Activated CD4-positive, alpha-beta T cell treated with anti-CD3 and anti-CD28 coated beads for 48 hours (primary cell): Measurements from ENCODE around the gene SAMD10.
"Not testable (repeated sequence)": the region's sequence is repeated elsewhere in the genome, so short reads cannot be mapped to it uniquely, and the experiment has no call there.

ENCODE experiments used
- DNase-seq: peaks from one replicate; pipeline ENCODE4 v3.0.0-alpha.2; 2020

SAMD10 gene

DNA sequence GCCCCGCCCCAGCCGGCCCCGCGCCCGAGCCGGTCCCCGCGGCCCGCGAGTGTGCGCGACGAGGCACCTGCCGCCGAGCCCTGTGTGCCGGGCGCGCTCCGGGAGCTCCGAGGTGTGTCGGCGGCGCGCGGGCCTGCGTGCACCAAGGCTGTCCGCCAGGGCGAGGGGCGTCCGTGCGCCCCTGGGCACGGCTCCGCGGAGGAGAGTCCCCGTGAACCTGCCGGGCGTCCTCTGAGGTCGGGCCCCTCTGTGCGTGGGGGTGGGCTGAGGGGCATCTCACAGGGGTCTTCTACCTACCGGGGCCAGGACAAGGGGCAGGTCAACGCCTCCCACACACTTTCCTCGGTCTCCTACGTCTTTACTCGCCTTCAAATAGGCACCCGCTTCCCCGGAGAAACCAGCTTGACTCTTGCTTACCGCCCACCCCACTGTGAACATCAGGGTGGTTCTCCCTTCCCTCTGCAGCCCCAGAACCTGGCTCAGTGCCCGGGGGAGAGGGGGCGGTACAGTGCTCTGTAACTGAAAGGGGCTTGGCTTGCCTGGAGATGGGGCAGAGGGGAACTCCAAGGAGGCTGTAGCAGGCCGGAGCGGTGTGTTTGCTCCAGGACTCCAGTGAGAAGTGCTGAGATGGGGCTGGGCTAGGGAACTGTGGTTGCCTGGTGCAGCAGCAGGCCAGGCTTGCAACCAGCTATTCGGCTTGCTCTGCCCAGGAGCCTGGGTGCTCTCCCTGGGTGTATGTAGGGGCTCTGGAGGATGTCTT, at the start of gene SAMD10:
TSS of gene SAMD10 (minus strand) at position 86 of the 760 bp plus-strand sequence. CDS start 175 bp downstream, outside the sequence.
- peak; percentile 90 for DNase-seq

DNA sequence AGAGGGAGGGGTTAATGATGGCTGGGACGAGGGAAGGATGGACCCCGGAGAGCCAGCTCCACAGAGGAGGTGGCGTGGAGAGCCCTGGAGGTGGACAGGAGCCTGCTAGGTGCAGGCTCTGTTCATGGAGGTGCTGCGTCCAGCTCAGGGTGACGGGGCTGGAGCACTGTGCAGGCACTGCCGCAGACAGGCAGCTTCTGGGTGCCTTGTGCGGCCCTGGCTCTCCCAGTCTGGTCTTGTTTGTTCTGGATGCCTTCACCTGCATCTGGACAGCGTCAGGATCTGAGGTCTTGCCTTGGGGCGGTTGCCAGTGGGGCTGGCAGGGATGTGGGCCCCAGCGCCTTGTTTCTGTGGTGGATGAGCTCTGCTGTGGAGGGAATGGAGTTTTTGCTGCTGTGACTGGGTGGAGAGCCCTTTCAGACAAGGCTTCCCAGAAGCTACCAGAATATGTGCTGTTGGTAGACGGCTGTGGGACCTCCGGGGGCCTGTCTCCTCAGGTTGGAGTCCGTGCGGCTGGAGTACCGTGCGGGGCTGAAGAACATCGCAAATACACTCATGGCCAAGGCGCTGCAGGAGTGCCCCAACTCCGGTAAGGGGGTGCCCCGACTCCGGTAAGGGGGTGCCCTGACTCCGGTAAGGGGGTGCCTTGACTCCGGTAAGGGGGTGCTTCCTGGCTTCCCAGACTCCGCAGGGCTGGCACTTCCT, 48.7 kb upstream of the SAMD10 start:
- no peak for DNase-seq

DNA sequence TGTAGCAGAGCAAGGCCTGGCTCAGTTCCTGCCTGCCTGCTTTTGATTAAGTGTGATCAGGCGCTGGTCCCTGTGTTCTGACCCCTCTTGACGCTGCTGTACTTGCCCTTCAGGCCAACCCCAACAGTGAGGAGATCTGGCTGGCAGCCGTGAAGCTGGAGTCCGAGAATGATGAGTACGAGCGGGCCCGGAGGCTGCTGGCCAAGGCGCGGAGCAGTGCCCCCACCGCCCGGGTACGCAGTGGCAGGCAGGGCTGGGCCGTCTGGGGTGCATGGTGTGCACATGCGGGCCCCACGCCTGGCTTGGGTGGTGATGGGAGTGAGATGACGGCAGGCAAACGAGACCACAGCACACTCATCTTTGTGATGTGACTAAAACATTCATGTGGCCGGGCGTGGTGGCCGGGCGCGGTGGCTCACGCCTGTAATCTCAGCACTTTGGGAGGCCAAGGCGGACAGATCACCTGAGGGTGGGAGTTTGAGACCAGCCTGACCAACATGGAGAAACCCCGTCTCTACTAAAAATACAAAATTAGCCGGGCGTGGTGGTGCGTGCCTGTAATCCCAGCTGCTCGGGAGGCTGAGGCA, 46.5 kb upstream of the SAMD10 start:
- no peak for DNase-seq

DNA sequence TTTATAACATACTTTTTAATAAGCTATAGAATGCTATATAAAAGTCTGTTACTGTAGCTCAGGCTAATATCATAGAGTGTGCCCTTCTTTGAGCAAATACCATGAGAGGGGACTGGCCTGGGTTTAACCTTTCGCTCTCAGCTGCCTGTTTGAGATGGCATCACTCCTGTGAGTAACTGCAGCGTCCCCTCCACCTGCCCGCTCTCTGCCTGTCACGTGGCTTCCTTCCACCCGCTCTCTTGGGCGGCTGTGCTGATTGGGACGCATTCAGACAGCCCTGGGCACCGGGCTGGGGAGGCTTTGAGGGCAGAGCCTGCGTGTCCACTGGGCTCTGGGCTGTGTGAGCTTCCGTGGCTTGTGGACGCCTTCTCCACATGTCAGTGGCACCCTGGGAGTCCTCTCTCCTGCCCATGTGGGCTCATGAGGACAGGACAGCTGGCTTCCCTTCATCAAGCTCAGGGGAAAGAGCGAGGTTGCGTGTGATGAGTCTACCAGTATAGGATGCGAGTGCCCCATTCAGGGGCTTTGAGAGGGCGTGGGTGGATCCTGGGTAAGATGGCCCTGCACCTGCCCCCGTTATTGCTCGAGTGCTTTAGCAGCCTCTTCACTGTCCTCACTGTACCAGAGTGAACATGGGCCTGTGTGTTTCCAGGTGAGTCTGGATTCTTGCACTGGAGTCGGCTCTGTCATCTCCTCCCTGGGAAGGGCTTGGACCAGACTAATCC, 45.8 kb upstream of the SAMD10 start:
- no peak for DNase-seq

DNA sequence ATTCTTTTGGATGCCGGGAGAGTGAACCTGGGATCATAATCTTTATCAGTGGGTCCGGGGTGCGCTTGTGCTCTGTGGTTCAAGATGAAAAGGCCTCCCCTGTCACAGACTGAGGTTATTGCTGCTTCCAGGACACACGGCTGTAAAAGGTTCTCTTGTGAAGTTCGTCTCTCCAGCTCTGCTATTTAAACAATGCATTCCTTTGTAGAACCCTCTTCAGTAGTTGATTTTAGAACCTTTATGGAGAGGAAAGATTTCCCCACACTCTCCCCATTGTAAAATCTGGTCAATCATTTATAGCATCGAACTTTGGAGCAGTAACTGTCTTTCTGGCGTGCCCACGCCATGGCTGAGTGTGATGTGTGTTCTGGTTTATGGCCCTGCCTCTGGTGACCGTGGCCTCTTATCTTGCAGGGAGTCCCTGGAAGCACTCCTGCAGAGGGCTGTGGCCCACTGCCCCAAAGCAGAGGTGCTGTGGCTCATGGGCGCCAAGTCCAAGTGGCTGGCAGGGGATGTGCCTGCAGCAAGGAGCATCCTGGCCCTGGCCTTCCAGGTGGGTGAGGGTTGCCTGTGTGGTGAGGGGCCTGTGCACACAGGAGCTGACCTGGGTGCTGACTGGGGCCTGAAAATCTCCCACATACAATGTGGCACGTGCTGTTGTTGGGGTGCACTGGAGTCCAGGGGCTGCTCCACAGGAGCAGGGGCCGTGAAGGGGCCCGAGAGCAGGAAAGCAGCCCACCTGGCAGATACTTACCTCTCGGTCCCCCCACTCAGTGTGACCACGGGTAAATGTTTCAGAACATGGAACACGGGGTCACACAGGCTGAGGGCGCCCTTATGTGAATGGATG, 44.9 kb upstream of the SAMD10 start:
- no peak for DNase-seq

DNA sequence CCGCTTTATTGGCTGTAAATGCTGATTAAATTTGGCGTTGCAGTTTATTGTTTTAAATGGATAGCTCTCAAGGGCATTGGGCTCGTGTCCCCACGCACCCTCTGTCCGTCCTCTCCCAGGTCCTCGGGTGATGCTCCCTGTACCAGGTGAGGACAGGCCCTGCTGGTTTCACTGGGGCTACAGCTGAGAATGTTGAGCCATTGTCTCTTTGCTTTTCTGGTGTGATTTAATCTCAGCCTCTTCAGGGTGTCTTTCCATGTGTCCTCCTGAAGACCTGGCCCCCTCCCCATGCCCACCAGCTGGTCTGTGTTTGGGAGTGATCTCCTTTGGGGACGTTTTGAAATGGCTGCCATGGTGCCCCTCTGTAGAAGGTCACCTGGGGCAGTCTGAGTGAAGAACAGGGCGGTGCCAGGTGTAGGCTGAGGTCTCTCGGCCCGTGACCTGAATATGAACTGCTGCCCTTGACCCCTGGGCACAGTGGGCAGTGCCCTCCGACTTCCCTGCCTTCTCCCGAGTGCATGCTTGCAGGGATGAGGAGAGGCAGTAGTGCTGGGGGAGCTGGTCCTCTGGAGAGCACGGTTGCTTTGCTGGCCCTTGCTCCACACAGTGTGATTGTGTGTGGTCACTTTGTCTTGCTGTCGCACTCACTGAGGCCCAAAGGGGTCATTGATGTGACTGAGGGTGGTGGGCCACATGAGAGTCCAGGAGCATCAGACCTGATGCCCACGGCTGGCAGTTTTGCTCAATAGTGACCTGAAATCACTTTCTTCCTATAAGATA, 44.1 kb upstream of the SAMD10 start:
- no peak for DNase-seq

DNA sequence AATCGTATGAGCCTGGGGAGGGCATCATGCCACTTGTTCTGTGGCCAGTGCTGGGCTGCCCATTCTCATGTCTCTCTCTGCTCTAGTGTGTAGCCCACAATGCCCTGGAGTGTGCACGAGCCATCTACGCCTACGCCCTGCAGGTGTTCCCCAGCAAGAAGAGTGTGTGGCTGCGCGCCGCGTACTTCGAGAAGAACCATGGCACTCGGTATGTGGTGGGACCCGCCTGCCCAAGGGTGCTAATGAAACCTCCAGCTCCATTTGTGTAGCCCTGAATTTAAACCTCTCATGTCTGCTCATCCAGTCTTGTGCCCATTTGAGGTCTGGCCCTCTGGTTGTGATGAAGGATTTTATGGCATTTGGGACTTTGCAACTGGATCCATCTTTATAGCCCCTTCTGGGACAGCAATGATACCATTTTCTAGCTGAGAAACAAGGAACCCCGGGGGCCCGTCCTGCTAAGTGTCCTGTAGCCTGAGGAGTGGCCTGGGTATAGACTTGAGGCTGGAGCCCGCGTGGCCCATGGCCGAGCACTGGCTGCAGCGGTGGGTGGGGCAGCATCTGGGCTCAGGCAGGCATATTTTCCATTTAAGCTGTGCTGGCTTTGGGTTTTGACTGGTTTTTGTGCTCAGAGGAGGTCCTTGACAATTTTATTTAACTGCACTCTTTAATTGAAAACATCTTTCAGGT, 43.4 kb upstream of the SAMD10 start:
- DNase-seq: no peak

DNA sequence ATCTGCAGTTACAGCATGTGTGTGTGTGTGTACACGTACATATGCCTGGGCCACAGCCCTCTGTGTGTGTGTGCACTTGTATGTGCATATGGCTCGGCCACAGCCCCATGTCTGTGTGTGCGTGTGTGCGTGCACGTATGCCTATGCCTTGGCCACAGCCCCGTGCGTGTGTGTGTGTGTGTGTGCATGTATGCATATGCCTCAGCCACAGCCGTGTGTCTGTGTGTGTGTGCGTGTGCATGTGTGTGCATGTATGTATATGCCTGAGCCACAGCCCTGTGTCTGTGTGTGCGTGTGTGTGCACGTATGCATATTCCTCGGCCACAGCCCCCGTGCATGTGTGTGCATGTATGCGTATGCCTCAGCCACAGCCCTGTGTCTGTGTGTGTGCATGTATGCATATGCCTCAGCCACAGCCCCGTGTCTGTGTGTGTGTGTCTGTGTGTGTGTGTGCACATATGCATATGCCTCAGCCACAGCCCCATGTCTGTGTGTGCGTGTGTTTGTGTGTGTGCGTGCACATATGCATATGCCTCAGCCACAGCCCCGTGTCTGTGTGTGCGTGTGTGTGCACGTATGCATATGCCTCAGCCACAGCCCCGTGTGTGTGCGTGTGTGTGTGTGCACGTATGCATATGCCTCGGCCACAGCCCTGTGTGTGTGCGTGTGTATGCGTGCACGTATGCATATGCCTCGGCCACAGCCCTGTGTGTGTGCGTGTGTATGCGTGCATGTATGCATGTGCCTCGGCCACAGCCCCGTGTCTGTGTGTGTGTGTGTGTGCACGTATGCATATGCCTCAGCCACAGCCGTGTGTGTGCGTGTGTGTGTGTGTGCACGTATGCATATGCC, 41.9 kb upstream of the SAMD10 start:
- no peak for DNase-seq

DNA sequence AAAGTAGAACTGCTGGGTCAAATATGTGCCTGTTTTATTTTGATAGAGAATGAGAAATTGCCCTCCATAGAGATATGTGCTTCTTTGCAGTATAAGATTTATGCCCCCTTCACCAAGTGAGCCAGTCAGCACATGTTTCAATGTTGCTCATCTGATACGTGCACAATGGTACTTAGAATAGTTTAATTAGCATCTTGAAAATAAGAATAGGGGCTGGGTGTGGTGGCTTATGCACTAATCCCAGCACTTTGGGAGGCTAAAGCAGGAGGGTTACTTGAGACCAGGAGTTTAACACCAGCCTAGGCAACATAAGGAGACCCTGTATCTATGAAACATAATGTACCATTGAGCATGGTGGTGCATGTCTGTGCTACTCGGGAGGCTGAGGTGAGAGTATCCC, 36.2 kb upstream of the SAMD10 start:
- DNase-seq: no peak

DNA sequence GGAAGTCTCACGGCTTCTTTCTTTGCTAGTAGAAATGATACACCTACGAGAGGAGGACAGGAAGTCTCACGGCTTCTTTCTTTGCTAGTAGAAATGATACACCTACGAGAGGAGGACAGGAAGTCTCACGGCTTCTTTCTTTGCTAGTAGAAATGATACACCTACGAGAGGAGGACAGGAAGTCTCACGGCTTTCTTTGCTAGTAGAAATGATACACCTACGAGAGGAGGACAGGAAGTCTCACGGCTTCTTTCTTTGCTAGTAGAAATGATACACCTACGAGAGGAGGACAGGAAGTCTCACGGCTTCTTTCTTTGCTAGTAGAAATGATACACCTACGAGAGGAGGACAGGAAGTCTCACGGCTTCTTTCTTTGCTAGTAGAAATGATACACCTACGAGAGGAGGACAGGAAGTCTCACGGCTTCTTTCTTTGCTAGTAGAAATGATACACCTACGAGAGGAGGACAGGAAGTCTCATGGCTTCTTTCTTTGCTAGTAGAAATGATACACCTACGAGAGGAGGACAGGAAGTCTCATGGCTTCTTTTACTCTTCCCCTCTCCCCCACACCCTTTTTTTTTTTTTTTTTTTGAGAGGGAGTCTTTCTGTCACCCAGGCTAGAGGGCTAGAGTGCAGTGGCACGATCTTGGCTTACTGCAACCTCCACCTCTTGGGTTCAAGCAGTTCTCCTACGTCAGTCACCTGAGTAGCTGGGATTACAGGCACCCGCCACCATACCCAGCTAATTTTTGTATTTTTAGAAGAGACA, 33.1 kb upstream of the SAMD10 start:
- DNase-seq: not testable (repeated sequence)

DNA sequence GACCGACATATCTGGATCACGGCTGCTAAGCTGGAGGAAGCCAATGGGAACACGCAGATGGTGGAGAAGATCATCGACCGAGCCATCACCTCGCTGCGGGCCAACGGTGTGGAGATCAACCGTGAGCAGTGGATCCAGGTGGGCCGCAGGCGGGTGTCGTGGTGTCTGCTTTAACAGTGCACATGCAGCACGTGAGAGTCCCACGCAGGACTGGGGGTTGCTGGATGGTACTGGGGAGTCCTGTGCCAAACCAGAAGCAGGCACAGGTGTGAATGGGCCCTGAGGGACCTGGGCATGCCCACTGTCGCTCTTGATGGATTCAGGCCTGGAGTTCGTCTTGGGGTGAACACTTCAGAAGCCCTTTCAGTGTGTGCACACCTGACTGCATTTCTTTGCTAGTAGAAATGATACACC, 31.9 kb upstream of the SAMD10 start:
- no peak for DNase-seq

DNA sequence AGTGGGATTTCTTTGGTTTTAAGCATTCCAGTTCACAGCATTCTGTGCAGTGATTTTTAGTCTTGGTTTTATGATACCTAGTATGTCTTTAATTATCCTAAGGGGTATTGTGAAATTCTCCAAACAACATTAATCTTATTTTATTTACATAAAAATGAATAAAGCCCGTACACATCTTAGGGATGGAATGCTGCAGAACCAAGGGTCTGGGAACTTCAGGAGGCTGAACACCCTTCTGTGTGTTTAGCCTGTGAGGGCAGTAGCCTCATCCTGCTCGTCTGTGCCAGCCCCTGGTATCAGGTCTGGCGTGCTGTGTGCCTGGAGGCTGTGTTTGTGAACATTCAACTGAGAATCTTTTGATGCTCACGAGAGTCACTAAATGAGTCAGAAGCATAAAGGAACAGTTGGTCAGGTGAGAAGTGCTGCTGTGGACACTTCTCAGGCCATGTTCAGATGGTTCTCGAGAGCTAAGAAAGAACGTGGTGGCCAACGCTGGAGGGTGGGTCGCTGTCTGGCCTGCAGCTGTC, 31.3 kb upstream of the SAMD10 start:
- no peak for DNase-seq

DNA sequence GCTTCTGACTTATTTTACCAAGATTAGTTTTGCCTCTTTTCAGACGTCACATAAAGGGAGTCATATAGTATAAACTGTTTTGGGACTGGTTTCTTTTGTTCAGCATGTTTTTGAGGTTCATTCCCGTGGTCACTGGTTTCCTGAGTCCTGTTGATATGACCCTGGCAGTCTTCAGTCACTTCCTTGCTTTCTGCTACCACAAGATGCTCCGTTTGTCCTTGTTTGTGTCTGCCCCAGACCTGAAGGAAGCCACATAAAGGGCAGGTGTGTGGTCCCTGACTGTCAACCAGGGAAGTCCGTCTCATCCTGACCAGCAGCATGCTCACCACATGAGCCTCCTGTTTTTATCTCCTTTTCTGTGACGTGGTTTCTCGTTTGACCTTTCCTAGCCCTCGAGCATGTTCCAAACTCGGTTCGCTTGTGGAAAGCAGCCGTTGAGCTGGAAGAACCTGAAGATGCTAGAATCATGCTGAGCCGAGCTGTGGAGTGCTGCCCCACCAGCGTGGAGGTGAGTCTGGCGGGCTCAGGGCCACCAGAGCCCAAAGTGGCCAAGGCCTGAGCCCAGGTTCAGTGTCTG, 30.5 kb upstream of the SAMD10 start:
- no peak for DNase-seq

DNA sequence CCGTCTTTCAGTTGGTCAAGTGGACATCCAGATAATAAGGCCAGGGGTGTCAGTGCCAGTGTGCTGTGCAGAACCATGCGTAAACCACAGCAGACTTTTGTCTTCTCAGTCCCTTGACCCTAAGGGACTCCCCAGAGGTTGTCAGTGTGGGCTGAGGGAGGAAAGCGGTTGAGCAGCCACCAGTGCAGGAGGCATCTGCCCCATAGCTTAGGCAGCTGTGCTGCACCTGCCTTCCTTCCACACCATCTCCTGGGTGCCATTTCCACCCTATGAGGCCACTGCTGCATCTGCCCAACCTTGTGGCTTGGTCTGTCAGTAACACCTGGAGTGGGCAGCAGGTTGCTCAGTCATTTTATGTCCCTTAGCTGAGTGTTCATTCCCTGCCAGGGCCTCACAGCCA, 27.5 kb upstream of the SAMD10 start:
- no peak for DNase-seq

DNA sequence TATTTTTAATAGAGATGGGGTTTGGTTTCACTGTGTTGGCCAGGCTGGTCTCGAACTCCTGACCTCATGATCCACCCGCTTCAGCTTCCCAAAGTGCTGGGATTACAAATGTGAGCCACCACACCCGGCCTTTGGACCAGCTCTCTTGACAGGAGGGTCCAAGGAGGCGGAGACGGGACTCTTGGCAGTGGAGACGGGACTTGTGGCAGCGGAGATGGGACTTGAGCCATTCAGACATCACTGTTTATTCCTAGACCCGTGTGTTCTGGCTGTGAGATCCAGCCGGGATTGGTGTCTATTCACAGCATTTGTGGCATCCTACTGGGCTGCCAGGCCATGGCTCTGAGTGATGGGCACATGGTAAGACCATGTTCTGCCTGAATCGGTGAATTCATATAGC, 27.0 kb upstream of the SAMD10 start:
- no peak for DNase-seq

DNA sequence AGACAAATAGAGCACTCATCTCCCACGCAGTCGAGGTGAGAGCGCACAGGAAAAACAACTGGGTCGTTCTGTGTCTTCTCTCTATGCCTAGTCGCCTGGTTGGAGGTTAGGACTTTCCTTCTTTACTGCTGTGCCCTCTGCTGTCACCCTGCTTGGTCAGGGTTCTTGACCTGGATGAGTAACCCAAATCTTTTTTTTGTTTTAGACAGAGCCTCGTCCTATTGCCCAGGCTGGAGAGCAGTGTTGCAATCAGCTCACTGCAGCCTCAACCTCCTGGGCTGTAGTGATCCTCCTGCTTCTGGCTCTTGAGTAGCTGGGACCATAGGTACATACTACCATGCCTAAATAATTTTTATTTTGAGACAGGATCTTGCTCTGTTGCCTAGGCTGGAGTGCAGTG, 26.0 kb upstream of the SAMD10 start:
- no peak for DNase-seq

DNA sequence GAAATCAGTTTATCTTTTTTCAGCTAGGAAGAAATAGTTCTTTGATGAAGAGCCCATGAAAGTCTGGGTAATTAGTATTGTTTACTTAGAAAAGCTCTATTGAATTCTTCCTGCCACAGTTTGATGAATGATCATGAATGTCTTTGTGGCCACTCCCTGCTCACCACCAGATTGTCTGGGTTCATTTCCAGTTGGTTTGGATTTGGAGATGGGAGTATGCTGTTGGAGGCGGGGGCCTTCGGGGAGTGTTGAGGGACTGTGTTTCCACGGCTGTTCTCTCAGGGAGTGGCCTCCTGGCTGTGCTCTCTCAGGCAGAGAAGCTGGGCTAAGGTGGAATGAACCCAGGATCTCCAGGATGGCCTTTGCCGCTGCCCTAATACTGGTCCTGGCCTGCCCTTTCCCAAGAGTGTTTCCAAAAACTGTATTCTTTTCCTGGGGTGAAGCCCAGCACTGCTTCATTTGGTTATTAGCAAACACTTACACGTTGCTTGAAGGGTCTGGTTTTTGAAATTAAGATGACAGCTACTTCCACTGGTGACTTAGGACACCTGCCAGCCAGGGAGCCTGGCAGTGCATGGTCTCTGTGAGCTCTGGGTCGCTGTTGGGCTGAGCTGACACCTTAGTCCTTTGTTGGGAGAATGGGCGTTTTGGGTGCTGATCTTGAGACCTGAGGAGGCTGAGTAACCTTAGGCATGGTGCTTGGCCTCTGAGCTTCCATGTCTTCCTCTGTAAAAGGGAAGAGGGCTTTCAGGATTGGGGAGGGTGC, 24.7 kb upstream of the SAMD10 start:
- no peak for DNase-seq

DNA sequence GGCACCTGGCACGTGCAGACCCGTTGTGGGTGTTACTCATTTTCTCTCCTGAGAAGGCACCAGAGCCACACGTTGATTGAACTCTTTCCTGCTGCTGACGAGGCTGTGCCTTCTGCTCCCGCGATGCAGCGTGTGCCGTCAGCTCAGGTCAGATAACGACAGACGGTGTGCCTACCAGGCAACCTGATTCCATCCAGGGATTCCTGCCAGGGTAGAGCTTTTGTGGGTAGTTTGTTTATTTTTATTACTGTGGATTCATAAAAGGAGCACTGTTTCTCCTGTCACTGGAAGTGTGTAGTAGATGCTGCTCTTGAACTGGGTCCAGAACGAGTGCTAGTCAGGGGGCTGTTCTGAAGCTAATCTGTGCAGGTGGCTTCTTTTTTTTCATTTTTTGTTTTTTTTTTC, 22.2 kb upstream of the SAMD10 start:
- no peak for DNase-seq
